CD4-positive, alpha-beta T cell treated with Interleukin-15 for 4 hours (primary cell): Measurements from ENCODE around the gene PACSIN2.
"Not testable (repeated sequence)": the region's sequence is repeated elsewhere in the genome, so short reads cannot be mapped to it uniquely, and the experiment has no call there.

Source experiments
- DNase-seq: peaks from one replicate; pipeline ENCODE4 v3.0.0-alpha.2; 2020; ENCODE audit warnings: low spot score

PACSIN2 gene, protein sequence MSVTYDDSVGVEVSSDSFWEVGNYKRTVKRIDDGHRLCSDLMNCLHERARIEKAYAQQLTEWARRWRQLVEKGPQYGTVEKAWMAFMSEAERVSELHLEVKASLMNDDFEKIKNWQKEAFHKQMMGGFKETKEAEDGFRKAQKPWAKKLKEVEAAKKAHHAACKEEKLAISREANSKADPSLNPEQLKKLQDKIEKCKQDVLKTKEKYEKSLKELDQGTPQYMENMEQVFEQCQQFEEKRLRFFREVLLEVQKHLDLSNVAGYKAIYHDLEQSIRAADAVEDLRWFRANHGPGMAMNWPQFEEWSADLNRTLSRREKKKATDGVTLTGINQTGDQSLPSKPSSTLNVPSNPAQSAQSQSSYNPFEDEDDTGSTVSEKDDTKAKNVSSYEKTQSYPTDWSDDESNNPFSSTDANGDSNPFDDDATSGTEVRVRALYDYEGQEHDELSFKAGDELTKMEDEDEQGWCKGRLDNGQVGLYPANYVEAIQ

DNA sequence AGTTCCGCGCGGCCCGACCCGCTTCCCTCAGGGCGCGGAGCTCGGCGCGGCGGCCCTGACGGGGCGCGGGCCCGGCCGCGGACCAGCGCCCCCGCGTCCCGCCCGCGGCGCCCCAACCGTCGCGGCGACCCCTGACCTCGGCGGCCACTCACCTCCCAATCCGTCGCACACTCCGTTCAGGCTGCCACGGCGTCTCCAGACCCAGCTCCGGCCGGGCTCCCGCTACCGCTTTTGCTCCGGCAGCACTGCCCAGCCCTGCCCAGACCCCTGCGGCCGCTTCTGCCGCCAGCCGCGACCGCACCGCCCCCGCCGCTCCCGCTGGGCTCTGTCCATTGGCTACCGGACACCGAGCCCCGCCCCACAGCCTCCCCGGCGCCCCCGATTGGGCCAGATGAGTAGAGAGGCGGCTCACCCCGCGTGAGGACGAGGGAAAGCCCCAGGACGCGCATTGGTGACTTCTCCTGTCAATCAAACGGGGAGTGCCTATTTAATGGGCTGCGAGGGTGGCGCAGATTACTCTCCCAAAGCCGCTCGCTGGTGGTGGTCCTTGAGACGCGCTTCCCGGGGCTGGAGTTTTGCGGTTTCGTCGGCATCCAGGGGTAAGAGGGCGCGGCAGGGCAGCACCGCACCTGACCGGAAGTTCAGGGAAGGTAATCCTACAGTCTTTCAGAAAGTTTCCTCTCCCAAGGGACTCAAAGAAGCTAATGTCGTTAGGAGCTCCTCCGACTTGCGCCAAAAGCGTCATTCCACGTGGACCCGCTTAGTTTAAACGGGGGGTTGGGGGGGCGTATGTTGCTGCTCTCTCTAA, at the start of gene PACSIN2:
Gene PACSIN2 (minus strand): TSS at position 281 of the 808 bp plus-strand sequence. CDS start 103,069 bp downstream, outside the sequence.
- peak; percentile 99 for DNase-seq

DNA sequence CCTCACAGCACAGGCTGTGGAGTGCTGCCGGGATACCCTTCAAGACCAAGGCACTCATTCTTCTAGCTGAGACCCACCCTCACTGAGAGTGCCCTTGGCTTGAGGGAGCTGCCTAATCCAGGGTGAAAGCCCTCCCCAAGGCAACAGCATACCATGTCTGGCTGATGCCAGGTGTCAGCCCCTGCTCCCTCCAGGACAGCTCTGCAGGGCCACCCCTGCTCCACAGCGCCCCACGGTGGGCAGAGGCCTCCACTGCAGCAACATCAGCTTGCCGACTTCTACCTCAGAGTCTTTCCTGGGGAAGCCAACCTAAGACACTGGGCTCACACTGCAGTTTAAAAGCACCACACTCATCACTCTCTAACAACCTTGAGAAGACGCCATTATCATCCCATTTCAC, 45.2 kb upstream of the PACSIN2 start:
- DNase-seq: no peak

DNA sequence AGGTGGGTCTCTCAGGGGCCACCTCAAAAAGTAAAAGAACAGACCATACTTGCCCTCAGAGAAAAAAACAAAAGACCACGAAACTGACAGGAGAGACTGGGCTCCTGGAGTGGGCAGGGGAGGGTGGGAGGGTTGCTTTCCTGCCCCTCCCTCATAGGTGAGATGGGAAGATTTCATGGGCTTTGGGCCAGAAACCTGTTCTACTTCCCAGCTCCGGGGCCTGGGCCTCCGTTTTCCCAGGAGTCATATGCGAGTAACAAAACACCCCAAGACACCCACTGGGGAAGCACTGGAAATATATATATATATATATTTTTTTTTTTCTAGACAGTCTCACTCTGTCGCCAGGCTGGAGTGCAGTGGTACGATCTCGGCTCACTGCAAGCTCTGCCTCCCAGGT, 42.7 kb upstream of the PACSIN2 start:
- no peak for DNase-seq

DNA sequence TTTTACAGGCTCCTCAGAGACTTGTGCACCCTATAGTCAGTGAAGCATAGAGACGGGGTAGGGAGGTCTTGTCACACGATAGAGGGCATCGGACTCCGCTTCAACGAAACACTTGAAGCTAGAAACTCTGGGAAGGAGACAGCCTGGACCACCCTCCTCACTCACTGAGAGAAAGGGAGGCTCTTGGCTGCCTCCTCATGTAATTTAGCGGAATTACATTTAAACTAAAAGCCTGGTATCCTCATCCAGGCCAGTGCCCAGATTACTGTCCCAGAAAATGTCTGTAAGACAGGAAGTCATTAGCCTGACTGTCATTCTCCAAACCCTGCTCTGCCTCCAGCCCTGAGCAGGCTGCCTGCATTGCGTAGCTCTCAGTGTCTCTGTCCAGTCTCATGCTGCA, 38.2 kb upstream of the PACSIN2 start:
- DNase-seq: no peak

- DNase-seq: no peak
These were observed 36.0 kb upstream of the PACSIN2 start for GRCh38 chr22:43050995-43051394.

- no peak for DNase-seq
These were observed 32.7 kb upstream of the PACSIN2 start for GRCh38 chr22:43047605-43048004.

DNA sequence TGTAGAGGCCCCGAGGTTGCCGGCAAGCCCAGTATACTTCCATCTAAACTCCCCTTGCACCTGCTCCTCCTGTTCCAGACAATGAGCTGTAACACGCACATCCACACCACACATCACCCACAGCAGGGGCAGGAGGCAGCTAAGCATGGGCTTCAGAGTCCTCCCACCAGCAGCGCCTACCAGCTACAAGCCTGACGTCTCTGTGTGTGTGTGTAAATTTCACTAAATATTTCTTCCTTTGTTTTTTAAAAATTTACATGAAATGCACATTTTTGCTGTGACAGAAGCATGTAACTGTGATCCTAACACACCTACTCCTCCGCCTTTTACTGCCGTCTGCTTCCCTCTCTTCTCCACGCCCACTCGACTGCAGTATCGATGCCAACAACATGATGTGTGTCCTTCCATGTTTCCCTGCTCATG, 29.4 kb upstream of the PACSIN2 start:
- no peak for DNase-seq

GRCh38 chr22:43042101-43042780, 27.3 kb upstream of the PACSIN2 start:
- DNase-seq: no peak

DNA sequence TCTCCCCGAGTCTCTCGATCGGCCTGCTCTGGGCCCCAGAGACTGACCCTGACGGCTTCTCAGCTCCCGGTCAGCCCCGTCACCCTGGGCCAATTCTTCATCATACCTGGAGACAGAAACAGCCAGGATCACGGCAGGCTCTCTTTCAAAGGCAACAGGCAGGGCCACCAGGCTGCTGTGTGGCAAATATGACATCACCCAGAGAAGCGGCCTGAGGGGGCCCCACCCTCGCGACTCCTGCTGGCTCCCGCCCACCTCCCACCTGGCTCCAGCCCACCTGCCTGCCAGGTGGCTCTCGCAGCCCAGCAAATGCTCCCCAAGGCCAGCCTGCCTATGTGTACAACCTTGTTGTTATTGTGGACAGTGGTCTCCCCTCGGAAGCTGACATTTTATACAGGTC, 24.9 kb upstream of the PACSIN2 start:
- no peak for DNase-seq

DNA sequence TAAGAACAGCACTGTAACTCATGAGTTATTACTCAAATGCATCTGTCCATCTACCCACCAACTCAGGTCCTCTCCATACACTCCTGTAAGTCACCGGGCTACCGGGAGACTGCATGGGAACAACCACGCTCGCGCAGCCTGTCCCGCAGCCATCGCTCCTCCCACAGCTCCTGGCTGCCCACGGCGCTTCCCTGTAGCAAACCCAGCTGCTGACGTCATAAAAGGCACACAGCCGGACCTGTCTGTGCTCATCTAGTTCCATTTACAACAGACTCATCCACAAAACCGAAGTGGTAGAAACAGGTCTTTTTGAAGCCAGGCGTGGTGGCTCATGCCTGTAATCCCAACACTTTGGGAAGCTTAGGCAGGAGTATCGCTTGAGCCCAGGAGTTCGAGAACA, 23.4 kb upstream of the PACSIN2 start:
- DNase-seq: no peak

GRCh38 chr22:43036282-43036829, 21.4 kb upstream of the PACSIN2 start:
- DNase-seq: no peak

- DNase-seq: no peak
These were observed 20.3 kb upstream of the PACSIN2 start for GRCh38 chr22:43035250-43035649.

DNA sequence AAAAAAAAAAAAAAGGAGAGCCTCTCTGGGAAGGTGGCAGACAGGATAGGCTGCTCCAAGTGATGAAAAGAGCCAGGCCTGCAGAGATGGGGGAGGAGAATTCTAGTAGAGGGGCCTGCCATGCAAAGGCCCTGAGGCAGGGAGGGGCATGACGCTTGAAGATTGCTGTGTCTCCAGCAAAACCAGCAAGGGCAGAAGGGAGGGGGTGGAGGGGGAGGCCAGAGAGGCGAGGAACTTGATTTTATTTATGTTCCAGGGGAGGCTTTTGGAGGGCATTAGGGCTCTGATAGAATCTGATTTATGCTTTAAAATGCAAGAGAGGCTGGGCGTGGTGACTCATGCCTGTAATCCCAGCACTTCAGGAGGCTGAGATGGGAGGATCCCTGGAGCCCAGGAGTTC, 16.7 kb upstream of the PACSIN2 start:
- no peak for DNase-seq

DNA sequence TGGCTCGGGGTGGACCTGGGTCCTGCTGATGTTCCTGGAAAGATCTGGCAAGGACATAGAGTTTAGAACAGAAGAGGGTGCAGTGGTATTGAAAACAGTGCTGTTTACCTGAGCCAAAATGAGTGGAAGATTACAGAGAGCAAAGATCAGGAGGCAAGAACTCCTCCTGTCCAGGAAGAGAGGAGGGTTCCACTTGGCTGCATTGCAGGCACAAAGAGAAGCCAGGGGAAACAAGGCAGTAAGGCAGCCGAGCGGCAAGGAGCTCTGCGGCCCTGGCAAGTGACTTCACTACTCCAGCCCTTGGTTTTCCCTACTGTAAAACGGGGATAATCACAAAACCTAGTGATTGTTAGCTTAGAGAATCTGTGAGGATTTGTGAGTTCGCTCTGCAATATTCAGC, 3.7 kb upstream of the PACSIN2 start:
- DNase-seq: no peak

DNA sequence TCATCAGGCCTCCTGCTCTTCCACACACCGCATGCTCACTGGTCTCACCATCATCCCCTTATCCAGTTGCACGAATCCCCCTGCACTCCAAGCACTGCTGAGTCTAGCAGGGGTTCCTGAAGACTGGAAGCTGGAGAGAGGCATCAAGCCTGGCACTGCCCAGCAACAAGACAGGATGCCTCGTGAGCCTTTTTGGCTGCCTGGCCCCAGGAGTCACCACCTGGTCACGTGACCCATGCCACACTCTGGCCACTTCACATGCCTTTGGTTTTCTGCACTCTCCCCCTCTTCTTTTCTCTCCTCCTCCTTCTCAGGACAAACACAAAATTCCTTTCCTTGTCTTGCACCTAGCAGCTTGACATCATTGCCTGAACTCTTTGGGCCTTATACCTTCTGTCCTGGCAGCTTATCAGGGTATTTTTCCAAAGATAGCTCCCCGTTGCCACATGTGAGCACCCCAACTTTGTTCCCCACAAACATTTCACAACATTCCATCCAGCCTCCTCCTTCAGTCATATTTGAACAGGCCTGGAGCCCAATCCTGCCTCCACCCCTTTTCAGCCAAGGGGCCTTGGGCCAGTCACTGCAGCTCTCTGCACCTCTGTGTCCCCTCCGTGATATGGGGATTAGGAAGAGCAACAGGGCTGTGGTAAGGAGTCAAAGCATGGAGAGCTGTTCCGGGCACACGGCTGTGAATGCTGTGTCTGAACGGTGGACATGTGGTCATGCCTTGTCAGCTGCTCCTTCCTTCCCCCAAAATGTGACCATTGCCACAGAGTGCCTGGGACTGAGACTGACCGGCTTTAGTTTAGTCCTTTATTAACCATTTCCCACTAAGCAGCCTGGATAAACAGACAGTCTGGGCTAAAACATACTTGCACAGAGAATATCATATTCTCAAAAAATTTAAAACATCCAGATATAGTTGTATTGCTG, 2.8 kb upstream of the PACSIN2 start:
- no peak for DNase-seq

DNA sequence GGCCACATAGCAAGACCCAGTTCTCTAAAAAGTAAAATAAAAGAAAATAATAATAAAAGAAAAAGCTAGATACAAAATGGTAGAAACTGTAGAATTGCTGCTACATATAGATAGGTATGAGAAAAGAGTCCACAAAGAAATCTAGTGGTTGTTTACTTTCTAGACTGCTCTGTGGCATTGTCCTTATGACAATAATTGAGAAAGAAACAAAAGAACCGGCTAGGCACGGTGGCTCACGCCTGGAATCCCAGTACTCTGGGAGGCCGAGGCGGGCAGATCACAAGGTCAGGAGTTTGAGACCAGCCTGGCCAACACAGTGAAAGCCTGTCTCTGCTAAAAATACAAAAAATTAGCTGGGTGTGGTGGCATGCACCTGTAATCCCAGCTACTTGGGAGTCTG, 1.2 kb upstream of the PACSIN2 start:
- not testable (repeated sequence) for DNase-seq

GRCh38 chr22:43015677-43016042, 711 bp upstream of the PACSIN2 start:
- no peak for DNase-seq

DNA sequence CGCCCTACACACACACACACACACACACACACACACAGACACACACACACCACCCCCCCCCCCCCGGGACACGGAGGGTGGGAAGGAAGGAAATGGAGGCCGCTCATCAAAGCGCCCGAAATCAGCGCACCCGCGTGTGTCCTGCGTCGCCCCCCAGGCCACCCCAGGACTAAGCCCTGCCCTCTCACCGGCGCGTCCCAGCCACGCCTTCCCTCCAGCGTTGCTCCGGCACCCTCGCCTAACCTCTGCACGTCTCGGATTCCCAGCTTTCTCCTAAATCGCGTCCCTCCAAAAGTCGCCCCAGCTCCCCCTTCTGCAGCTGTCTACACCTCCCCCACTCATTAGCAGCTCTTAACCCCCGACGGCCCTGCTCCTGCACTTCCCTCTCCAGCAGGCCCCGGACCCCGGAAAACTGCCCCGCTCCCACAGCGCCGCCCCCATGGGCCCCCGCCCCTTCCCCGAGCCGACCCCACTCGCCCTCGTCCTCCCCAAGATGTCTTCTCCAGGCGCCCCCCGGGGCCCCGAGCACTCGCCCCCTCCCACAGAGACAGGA, 557 bp downstream of the PACSIN2 start:
- DNase-seq: peak; percentile 46

- no peak for DNase-seq
These were observed 1.3 kb downstream of the PACSIN2 start for GRCh38 chr22:43013355-43014315.

DNA sequence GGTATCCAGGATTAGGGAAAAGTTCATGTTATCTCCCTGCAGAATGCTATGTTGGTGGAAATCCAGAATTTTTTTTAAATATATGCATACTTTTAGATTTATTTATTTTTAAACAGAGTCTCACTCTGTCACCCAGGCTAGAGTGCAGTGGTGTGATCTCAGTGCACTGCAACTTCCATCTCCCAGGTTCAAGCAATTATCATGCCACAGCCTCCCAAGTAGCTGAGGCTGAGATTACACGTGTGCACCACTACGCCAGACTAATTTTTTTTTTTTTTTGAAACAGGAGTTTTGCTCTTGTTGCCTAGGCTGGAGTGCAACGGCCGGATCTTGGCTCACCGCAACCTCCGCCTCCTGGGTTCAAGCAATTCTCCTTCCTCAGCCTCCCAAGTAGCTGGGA, 2.6 kb downstream of the PACSIN2 start:
- no peak for DNase-seq
